NB4 (cell line): Measurements from ENCODE around the gene OR5AN1.
"Not testable (repeated sequence)": the region's sequence is repeated elsewhere in the genome, so short reads cannot be mapped to it uniquely, and the experiment has no call there.

ENCODE experiments used
- DNase-seq: peaks from one replicate; pipeline ENCODE4 v3.0.0; 2010; ENCODE audit warnings: low read depth
- H3K4me3 ChIP-seq: one replicate; pipeline ENCODE4 v1.5.1; 2011; ENCODE audit warnings: mild to moderate bottlenecking, low read depth, low read length, moderate library complexity
- CTCF ChIP-seq: IDR thresholded peaks from one replicate; pipeline ENCODE4 v1.5.1; 2012; ENCODE audit warnings: low read depth, low read length
- MYC ChIP-seq: IDR thresholded peaks from 2 replicates; pipeline ENCODE4 v1.6.1; 2011; ENCODE audit warnings: low read depth, low read length
- POLR2A ChIP-seq: IDR thresholded peaks from 2 replicates; pipeline ENCODE4 v1.6.1; 2011; ENCODE audit warnings: mild to moderate bottlenecking; ENCODE audit not compliant: insufficient read length; ENCODE audit errors: extremely low read depth
- TF ChIP-seq, protein P1 (sequence below): IDR thresholded peaks from 2 replicates; pipeline ENCODE4 v1.6.1; 2011; ENCODE audit warnings: low read depth, low read length

Gene OR5AN1

DNA sequence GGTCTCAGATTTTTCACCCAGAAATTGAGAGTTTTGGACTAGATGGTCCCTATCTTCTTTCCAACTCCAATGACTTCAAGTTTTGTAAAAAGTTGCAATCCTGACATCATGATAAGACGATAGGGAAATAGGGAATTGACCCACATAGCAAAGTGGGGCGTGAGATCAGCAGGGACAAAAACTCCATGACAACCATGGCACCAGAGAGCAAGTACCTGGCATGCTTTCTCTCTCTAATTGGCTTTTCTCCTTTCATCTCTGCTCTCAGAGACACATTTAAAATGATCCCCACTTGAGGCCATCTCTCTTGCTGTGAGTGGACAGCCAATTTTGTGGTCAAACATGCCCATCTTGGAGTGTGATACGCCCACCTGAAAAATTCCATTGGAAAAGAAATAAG lies at the start of gene OR5AN1:
Gene OR5AN1, plus strand, starts transcription at position 301 of the 400 bp plus-strand sequence. CDS start 5,564 bp downstream, outside the sequence.
- TF ChIP-seq POLR2A = no peak
- TF ChIP-seq, protein P1, sequence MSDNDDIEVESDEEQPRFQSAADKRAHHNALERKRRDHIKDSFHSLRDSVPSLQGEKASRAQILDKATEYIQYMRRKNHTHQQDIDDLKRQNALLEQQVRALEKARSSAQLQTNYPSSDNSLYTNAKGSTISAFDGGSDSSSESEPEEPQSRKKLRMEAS = no peak
- TF ChIP-seq MYC = no peak
- no peak for TF ChIP-seq CTCF
- no peak for DNase-seq
- no peak within 1 kb of the TSS for H3K4me3 ChIP-seq

- TF ChIP-seq MYC (no peak), CTCF (no peak), POLR2A (no peak)
- TF ChIP-seq, protein P1 = no peak
- no peak overlapping the region for H3K4me3 ChIP-seq
- DNase-seq = no peak
These were observed 23.7 kb upstream of the OR5AN1 start for GRCh38 chr11:59335001-59335400.

DNA sequence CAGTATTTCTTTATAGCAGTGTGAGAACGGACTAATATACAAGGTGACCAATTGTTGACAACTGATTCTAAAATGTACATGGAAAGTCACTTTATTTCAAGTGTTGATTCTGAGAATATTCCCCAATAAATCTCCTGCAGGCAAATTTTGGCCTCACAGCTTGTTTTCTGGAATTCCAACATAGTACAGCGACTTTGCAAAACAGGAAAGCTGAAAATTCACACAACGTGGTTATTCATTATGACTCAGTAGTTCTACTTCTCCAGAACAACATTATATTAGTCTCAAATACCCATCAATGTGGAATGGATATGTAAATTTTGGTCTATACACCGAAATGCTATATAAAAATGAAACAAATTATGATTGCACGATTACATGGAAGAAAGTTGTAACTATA lies 22.5 kb upstream of the OR5AN1 start:
- DNase-seq = no peak
- no peak for TF ChIP-seq CTCF
- TF ChIP-seq, protein P1 = no peak
- no peak for TF ChIP-seq MYC
- TF ChIP-seq POLR2A = no peak
- no peak overlapping the region for H3K4me3 ChIP-seq

DNA sequence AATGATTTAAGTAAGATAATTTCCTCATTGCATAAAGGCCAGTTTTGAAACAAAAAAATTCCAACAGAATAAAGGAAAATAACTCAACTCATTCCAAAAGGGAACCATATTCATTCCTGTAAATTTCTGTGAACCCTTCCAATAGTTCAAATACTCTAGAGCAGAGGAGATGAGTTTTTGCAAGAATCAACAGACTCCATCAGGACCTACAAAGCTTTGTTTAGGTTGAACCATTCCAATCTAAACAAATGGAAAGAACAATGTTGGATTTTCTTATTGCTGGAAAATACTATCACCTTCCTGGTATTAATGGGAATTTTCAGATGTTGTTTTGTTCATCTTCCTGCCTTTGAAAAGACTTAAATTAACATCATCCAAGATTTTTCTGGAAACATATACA lies 21.8 kb upstream of the OR5AN1 start:
- DNase-seq = no peak
- TF ChIP-seq, protein P1 = no peak
- TF ChIP-seq POLR2A (no peak), MYC (no peak), CTCF (no peak)
- H3K4me3 ChIP-seq = no peak overlapping the region

GRCh38 chr11:59349657-59350056 lies 9.0 kb upstream of the OR5AN1 start:
- not testable (repeated sequence) for DNase-seq, H3K4me3 ChIP-seq

GRCh38 chr11:59355226-59355625 lies 3.5 kb upstream of the OR5AN1 start:
- H3K4me3 ChIP-seq = no peak overlapping the region
- TF ChIP-seq CTCF (no peak), POLR2A (no peak), MYC (no peak)
- TF ChIP-seq, protein P1 = no peak
- no peak for DNase-seq
